Subcutaneous abdominal adipose tissue (tissue), 5 donors: ENCODE data around the gene FBL.

Experiments used
- H3K27ac ChIP-seq: one replicate; pipeline ENCODE4 v1.7.0; 2013; ENCODE audit warnings: low read depth, mild to moderate bottlenecking, inconsistent platforms, low read length, moderate library complexity
- H3K27me3 ChIP-seq, 5 donors: one replicate each; pipeline ENCODE4 v1.7.0; 2013; ENCODE audit warnings: low read length in 5 of 5, inconsistent platforms in 1 of 5; ENCODE audit not compliant: control insufficient read depth in 5 of 5, insufficient read depth in 4 of 5
- H3K36me3 ChIP-seq, 5 donors: one replicate each; pipeline ENCODE4 v1.7.0; 2013; ENCODE audit warnings: low read length in 5 of 5; ENCODE audit not compliant: control insufficient read depth in 5 of 5, insufficient read depth in 5 of 5
- H3K4me1 ChIP-seq, 5 donors: one replicate each; pipeline ENCODE4 v1.7.0; 2013; ENCODE audit warnings: low read length in 5 of 5, mild to moderate bottlenecking in 3 of 5, moderate library complexity in 1 of 5; ENCODE audit not compliant: control insufficient read depth in 5 of 5, insufficient read depth in 5 of 5
- H3K4me3 ChIP-seq, 5 donors: one replicate each; pipeline ENCODE4 v1.7.0; 2013; ENCODE audit warnings: low read length in 5 of 5, low read depth in 1 of 5
- H3K9ac ChIP-seq, 5 donors: one replicate each; pipeline ENCODE4 v1.7.0; 2013; ENCODE audit warnings: low read length in 5 of 5, mild to moderate bottlenecking in 4 of 5, moderate library complexity in 3 of 5
- H3K9me3 ChIP-seq, 5 donors: one replicate each; pipeline ENCODE4 v1.7.0; 2013; ENCODE audit warnings: low read length in 5 of 5; ENCODE audit not compliant: control insufficient read depth in 5 of 5
- donor health status: healthy.
- donor health status: healthy.
- donor health status: healthy.
- donor health status: healthy.
- donor health status: healthy.

The FBL gene

GRCh38 chr19:39845172-39845571, 1.0 kb downstream of the FBL start:
- Histone ChIP-seq H3K27me3 (no peaks in the 10 kb centered on the region), H3K4me3 (peak overlapping the region; percentile 62 to 92 (median 83)), H3K36me3 (peaks cover 0 to 2% (median under 1%) of the 10 kb centered on the region in 5 donors), H3K9me3 (no peaks in the 10 kb centered on the region), H3K27ac (no peak overlapping the region), H3K4me1 (peaks cover 3 to 34% (median 30%) of the 10 kb centered on the region in 5 donors), H3K9ac (peak overlapping the region; percentile 73 to 88 (median 86))

- Histone ChIP-seq H3K27ac (no peak overlapping the region), H3K27me3 (no peaks in the 10 kb centered on the region), H3K9me3 (no peaks in the 10 kb centered on the region), H3K4me3 (no peak overlapping the region), H3K9ac (peak overlapping the region in 1 of 5 donors; percentile 88), H3K36me3 (peaks cover 0 to 12% (median 10%) of the 10 kb centered on the region in 5 donors), H3K4me1 (peaks cover 3 to 34% (median 30%) of the 10 kb centered on the region in 5 donors)
Observed at GRCh38 chr19:39843919-39844793, 2.0 kb downstream of the FBL start.

GRCh38 chr19:39842693-39843435, 3.3 kb downstream of the FBL start:
- peak overlapping the region in 1 of 5 donors; percentile 57 for H3K4me3 ChIP-seq
- H3K4me1 ChIP-seq = peaks cover 3 to 34% (median 30%) of the 10 kb centered on the region in 5 donors
- H3K27ac ChIP-seq = no peak overlapping the region
- H3K27me3 ChIP-seq = no peaks in the 10 kb centered on the region
- peaks cover under 1 to 25% (median 20%) of the 10 kb centered on the region in 5 donors for H3K36me3 ChIP-seq
- no peak overlapping the region for H3K9ac ChIP-seq
- H3K9me3 ChIP-seq = no peaks in the 10 kb centered on the region

GRCh38 chr19:39841041-39841440, 5.1 kb downstream of the FBL start:
- Histone ChIP-seq H3K27ac (no peak overlapping the region), H3K27me3 (no peaks in the 10 kb centered on the region), H3K9me3 (no peaks in the 10 kb centered on the region), H3K36me3 (peaks cover 5 to 43% (median 37%) of the 10 kb centered on the region in 5 donors), H3K9ac (no peak overlapping the region), H3K4me1 (peaks cover 3 to 25% (median 22%) of the 10 kb centered on the region in 5 donors), H3K4me3 (no peak overlapping the region)

- Histone ChIP-seq H3K4me1 (peaks cover 3 to 21% (median 16%) of the 10 kb centered on the region in 5 donors), H3K9me3 (no peaks in the 10 kb centered on the region), H3K27ac (no peak overlapping the region), H3K36me3 (peaks cover 8 to 48% (median 40%) of the 10 kb centered on the region in 5 donors), H3K4me3 (no peak overlapping the region), H3K9ac (no peak overlapping the region), H3K27me3 (no peaks in the 10 kb centered on the region)
Observed at GRCh38 chr19:39840492-39840891, 5.7 kb downstream of the FBL start.

GRCh38 chr19:39839678-39840327, 6.4 kb downstream of the FBL start:
- Histone ChIP-seq H3K9me3 (no peaks in the 10 kb centered on the region), H3K27me3 (no peaks in the 10 kb centered on the region), H3K36me3 (peaks cover 8 to 52% (median 40%) of the 10 kb centered on the region in 5 donors), H3K4me1 (peaks cover 0 to 14% (median 9%) of the 10 kb centered on the region in 5 donors), H3K4me3 (no peak overlapping the region), H3K27ac (no peak overlapping the region), H3K9ac (no peak overlapping the region)

- no peak overlapping the region for H3K4me3 ChIP-seq
- H3K4me1 ChIP-seq = peaks cover 0 to 11% (median 9%) of the 10 kb centered on the region in 5 donors
- no peak overlapping the region for H3K27ac ChIP-seq
- H3K9ac ChIP-seq = peak overlapping the region in 1 of 5 donors; percentile 0
- peaks cover 8 to 55% (median 40%) of the 10 kb centered on the region in 5 donors for H3K36me3 ChIP-seq
- no peaks in the 10 kb centered on the region for H3K27me3 ChIP-seq
- H3K9me3 ChIP-seq = no peaks in the 10 kb centered on the region
Observed at GRCh38 chr19:39838569-39838968, 7.6 kb downstream of the FBL start.

GRCh38 chr19:39837978-39838377, 8.2 kb downstream of the FBL start:
- Histone ChIP-seq H3K9ac (no peak overlapping the region), H3K9me3 (no peaks in the 10 kb centered on the region), H3K27me3 (no peaks in the 10 kb centered on the region), H3K36me3 (peaks cover 8 to 55% (median 40%) of the 10 kb centered on the region in 5 donors), H3K27ac (no peak overlapping the region), H3K4me1 (peaks cover 0 to 16% (median 10%) of the 10 kb centered on the region in 5 donors), H3K4me3 (no peak overlapping the region)

- H3K27me3 ChIP-seq = no peaks in the 10 kb centered on the region
- H3K27ac ChIP-seq = peak overlapping the region; percentile 86
- H3K9me3 ChIP-seq = no peaks in the 10 kb centered on the region
- peaks cover 8 to 69% (median 50%) of the 10 kb centered on the region in 5 donors for H3K36me3 ChIP-seq
- peak overlapping the region; percentile 64 to 98 (median 90) for H3K4me3 ChIP-seq
- peaks cover 9 to 29% (median 22%) of the 10 kb centered on the region in 5 donors for H3K4me1 ChIP-seq
- peak overlapping the region in 1 of 5 donors; percentile 57 for H3K9ac ChIP-seq
Observed at GRCh38 chr19:39834287-39834841, 11.8 kb downstream of the FBL start.
